ENCODE data around the gene RASSF10. TPM values are rescaled to one million over a fixed set of nuclear protein-coding genes. Genes with fewer than 3 reads are reported as not detected.
"Not testable (repeated sequence)": the region's sequence is repeated elsewhere in the genome, so short reads cannot be mapped to it uniquely, and the experiment has no call there.

Gene RASSF10
- polyA plus RNA-seq, 2 donors, result 4.2 to 5.9 TPM

DNA sequence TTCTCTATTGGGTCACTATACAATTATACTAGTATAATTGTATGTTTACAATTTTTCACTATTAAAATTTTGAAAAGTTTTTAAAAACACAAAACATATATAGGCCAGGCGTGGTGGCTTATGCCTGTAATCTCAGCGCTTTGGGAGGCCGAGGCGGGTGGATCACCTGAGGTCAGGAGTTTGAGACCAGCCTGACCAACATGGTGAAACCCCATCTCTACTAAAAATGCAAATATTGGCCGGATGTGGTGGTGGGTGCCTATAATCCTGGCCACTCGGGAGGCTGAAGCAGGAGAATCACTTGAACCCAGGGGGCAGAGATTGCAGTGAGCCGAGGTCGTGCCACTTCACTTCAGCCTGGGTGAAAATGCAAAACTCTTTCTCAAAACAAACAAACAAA lies 36.0 kb downstream of the RASSF10 start:
- not testable (repeated sequence) for H3K9me3 ChIP-seq (ENCODE audit: control insufficient read depth in 2 of 2, insufficient read depth in 1 of 2, low read depth in 1 of 2, low read length in 1 of 2); H3K36me3 ChIP-seq (ENCODE audit: control insufficient read depth in 2 of 2, insufficient read depth in 2 of 2, low read length in 1 of 2); H3K27me3 ChIP-seq (ENCODE audit: control insufficient read depth in 1 of 2, insufficient read depth in 2 of 2, low read length in 2 of 2); H3K4me1 ChIP-seq (ENCODE audit: control insufficient read depth in 2 of 2, insufficient read depth in 2 of 2, low read length in 1 of 2); H3K4me3 ChIP-seq (ENCODE audit: low read depth in 1 of 2, low read length in 2 of 2); H3K27ac ChIP-seq (ENCODE audit: low read depth in 2 of 2, low read length in 1 of 2)
- 91 to 95% methylated on average over 8 of the region's 8 CpGs for WGBS, 2 donors

DNA sequence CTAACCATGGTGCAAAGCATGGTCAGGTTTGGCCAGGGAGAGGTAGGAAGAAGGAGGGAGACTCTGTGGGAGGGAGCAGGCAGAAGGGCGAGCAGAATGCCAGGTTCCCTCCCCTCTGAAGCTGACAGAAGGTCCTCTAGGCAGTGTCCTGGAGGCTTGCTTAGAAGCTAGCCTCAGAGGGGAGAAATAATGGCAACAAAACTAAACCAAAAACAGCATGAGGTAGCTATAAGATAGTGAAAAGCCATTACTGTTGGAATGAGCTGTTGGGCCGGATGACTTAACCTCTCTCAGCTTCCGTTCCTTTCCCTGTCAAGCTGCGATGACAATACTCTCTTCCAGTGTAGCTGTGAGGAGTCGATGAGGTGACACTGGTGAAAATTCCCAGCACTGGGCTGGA lies 36.6 kb downstream of the RASSF10 start:
- Histone ChIP-seq H3K27me3 (ENCODE audit: control insufficient read depth in 1 of 2, insufficient read depth in 2 of 2, low read length in 2 of 2) (no peaks in the 10 kb centered on the region), H3K36me3 (ENCODE audit: control insufficient read depth in 2 of 2, insufficient read depth in 2 of 2, low read length in 1 of 2) (no peaks in the 10 kb centered on the region), H3K4me3 (ENCODE audit: low read depth in 1 of 2, low read length in 2 of 2) (no peak overlapping the region), H3K27ac (ENCODE audit: low read depth in 2 of 2, low read length in 1 of 2) (no peak overlapping the region), H3K9me3 (ENCODE audit: control insufficient read depth in 2 of 2, insufficient read depth in 1 of 2, low read depth in 1 of 2, low read length in 1 of 2) (no peaks in the 10 kb centered on the region), H3K4me1 (ENCODE audit: control insufficient read depth in 2 of 2, insufficient read depth in 2 of 2, low read length in 1 of 2) (peaks cover 0 to 2% of the 10 kb centered on the region in 2 donors)
- WGBS, 2 donors, result 71 to 81% methylated on average over 5 of the region's 5 CpGs

DNA sequence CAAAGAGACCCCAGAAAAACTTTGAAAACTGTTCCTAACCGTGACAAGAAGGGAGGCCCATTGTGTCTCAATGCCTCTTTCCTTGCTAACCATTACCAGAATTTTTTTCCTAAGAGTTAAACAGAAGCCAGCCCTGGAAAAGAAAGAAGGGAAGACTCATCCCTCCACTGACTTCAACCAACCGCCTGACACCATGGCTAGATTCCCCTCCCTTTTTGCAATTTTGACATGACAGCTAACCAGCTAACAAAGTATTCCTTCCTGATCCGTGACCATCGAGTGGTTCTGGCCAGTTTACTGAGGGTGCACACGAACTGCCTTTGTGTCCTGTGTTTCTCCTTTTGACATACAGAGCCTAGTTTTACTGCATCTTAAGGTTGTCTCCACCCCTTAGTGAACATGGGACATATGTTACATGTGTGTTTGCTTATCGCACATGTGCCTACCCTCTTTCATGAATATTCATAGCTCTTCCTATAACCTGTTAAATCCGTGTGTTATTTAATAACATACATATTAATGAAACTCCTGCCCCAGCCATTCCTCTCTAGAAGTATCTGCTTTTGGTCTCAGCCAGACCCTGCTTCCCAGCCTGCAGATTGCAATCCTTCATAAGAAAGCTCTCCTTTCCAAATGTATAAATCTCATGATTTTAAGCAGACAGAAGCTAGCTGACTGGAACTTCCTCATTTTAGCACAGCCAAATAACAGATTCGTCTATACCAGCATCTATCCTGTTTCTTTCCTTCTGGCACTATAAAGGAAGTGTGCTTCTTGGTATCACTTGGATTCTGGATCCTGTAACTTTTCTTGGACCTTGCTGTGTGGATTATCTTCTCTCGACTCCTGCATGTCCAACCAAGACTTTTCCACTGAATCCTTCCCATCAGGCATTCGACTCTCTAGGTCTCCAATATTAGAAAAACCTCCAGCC lies 37.8 kb downstream of the RASSF10 start:
- Histone ChIP-seq H3K36me3 (ENCODE audit: control insufficient read depth in 2 of 2, insufficient read depth in 2 of 2, low read length in 1 of 2) (no peaks in the 10 kb centered on the region), H3K27me3 (ENCODE audit: control insufficient read depth in 1 of 2, insufficient read depth in 2 of 2, low read length in 2 of 2) (no peaks in the 10 kb centered on the region), H3K4me3 (ENCODE audit: low read depth in 1 of 2, low read length in 2 of 2) (no peak overlapping the region), H3K4me1 (ENCODE audit: control insufficient read depth in 2 of 2, insufficient read depth in 2 of 2, low read length in 1 of 2) (peaks cover 0 to 2% of the 10 kb centered on the region in 2 donors), H3K9me3 (ENCODE audit: control insufficient read depth in 2 of 2, insufficient read depth in 1 of 2, low read depth in 1 of 2, low read length in 1 of 2) (no peaks in the 10 kb centered on the region), H3K27ac (ENCODE audit: low read depth in 2 of 2, low read length in 1 of 2) (no peak overlapping the region)
- 83 to 85% methylated on average over 10 of the region's 10 CpGs for WGBS, 2 donors

DNA sequence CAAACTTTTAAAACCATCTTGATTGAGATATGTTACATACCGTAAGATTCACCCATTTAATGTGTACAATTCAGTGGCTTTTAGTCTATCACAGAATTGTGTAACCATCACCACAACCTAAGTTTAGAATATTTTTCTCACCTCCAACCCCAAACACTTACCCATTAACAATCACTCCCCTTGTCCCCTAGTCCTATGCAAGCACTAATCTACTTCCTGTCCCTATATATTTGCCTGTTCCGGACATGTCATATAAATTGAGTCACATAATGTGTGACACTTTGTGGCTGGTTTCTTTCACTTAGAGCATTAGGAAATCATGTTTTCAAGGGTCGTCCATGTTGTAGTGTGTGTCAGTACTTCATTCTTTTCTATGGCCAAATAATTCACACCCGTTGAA lies 38.8 kb downstream of the RASSF10 start:
- 78 to 82% methylated on average over 4 of the region's 4 CpGs for WGBS, 2 donors

DNA sequence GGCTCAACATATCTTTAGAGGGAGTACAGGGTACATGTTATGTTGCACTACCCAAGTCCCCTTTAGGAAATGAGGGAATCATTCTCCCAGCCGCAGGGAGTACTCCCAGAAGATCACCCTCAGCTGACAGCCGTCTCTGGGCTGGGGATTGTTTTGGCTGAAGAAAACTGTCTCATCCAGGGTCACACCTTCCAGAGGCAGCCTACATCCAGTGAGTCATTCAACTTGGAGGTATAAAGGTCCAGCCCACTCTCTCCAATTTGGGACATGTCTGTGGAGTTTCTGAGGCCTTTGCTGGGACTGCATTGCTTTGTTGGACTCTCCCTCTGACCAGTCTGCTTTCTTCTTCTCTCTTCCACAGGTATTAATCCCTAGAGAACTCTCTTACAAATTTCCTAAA lies 42.1 kb downstream of the RASSF10 start:
- peak overlapping the region; percentile 74 to 85 for H3K27ac ChIP-seq (ENCODE audit: low read depth in 2 of 2, low read length in 1 of 2)
- no peak overlapping the region for H3K4me3 ChIP-seq (ENCODE audit: low read depth in 1 of 2, low read length in 2 of 2)
- peaks cover 0 to 9% of the 10 kb centered on the region in 2 donors for H3K4me1 ChIP-seq (ENCODE audit: control insufficient read depth in 2 of 2, insufficient read depth in 2 of 2, low read length in 1 of 2)
- no peaks in the 10 kb centered on the region for H3K9me3 ChIP-seq (ENCODE audit: control insufficient read depth in 2 of 2, insufficient read depth in 1 of 2, low read depth in 1 of 2, low read length in 1 of 2)
- H3K36me3 ChIP-seq (ENCODE audit: control insufficient read depth in 2 of 2, insufficient read depth in 2 of 2, low read length in 1 of 2), result no peaks in the 10 kb centered on the region
- H3K27me3 ChIP-seq (ENCODE audit: control insufficient read depth in 1 of 2, insufficient read depth in 2 of 2, low read length in 2 of 2), result no peaks in the 10 kb centered on the region
- 42 to 52% methylated on average over 2 of the region's 2 CpGs for WGBS, 2 donors

More for the DNA sequence above, 38.8 kb downstream of the RASSF10 start:
- Histone ChIP-seq H3K9me3 (ENCODE audit: control insufficient read depth in 2 of 2, insufficient read depth in 1 of 2, low read depth in 1 of 2, low read length in 1 of 2) (no peaks in the 10 kb centered on the region), H3K27me3 (ENCODE audit: control insufficient read depth in 1 of 2, insufficient read depth in 2 of 2, low read length in 2 of 2) (no peaks in the 10 kb centered on the region), H3K4me1 (ENCODE audit: control insufficient read depth in 2 of 2, insufficient read depth in 2 of 2, low read length in 1 of 2) (peaks cover 0 to 5% of the 10 kb centered on the region in 2 donors), H3K4me3 (ENCODE audit: low read depth in 1 of 2, low read length in 2 of 2) (no peak overlapping the region), H3K36me3 (ENCODE audit: control insufficient read depth in 2 of 2, insufficient read depth in 2 of 2, low read length in 1 of 2) (no peaks in the 10 kb centered on the region), H3K27ac (ENCODE audit: low read depth in 2 of 2, low read length in 1 of 2) (no peak overlapping the region)

DNA sequence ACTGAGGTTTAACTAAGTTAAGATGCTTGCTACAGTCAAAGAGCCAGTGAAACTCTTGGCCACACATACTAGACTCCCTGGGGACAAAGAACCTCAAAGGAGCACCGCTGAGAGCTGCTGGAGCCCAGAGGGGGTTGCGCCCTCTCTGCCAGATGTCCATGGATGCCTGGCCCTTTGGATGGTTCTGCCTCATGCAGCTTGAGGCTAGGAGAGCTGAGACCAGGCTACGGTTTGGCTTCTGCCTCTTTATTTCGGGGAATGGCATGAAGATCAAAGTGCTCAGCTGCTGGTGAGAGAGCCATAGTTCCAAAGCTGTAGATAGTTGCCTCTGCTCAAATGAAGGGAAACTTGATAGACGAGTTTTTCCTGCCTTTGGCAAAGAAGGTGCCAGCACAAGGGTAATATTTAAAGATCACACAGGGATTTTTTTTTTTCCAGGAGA lies 43.0 kb downstream of the RASSF10 start:
- Histone ChIP-seq H3K4me3 (ENCODE audit: low read depth in 1 of 2, low read length in 2 of 2) (no peak overlapping the region), H3K27ac (ENCODE audit: low read depth in 2 of 2, low read length in 1 of 2) (peak overlapping the region; percentile 87), H3K36me3 (ENCODE audit: control insufficient read depth in 2 of 2, insufficient read depth in 2 of 2, low read length in 1 of 2) (no peaks in the 10 kb centered on the region), H3K4me1 (ENCODE audit: control insufficient read depth in 2 of 2, insufficient read depth in 2 of 2, low read length in 1 of 2) (peaks cover 0 to 9% of the 10 kb centered on the region in 2 donors), H3K27me3 (ENCODE audit: control insufficient read depth in 1 of 2, insufficient read depth in 2 of 2, low read length in 2 of 2) (no peaks in the 10 kb centered on the region), H3K9me3 (ENCODE audit: control insufficient read depth in 2 of 2, insufficient read depth in 1 of 2, low read depth in 1 of 2, low read length in 1 of 2) (no peaks in the 10 kb centered on the region)
- 44 to 45% methylated on average over 5 of the region's 5 CpGs for WGBS, 2 donors

DNA sequence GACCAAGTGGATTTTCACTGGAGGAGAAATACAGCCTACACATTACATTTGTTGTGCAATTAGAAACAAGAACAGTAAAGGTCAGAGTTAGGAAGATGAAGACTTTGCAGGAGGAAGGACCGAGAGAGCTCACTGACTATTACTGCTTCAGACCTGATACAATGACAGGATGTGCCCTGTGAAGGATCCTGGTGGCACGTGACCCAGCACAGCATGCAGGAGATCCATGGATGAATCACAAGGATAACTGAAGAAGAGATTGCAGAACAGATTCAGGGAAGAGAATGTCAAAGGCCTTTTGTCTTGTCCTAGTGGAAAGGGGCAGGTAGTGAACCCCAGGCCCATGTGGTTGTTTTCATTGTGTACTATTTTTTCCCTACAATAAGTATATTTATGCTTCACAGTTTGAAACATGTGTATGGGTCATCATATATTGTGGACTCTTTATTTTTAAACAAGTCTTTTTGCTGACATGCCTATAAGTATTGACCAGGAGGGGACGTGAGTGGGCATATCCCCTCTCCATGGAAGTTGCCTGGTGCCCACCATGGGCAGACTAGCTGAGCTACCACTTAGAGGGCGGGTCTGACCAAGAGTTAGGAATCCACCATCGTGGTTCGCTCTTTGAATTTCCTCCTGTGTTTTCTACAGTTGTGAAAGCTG lies 44.3 kb downstream of the RASSF10 start:
- Histone ChIP-seq H3K27ac (ENCODE audit: low read depth in 2 of 2, low read length in 1 of 2) (peak overlapping the region; percentile 2 to 61), H3K4me1 (ENCODE audit: control insufficient read depth in 2 of 2, insufficient read depth in 2 of 2, low read length in 1 of 2) (peaks cover 0 to 9% of the 10 kb centered on the region in 2 donors), H3K27me3 (ENCODE audit: control insufficient read depth in 1 of 2, insufficient read depth in 2 of 2, low read length in 2 of 2) (no peaks in the 10 kb centered on the region), H3K9me3 (ENCODE audit: control insufficient read depth in 2 of 2, insufficient read depth in 1 of 2, low read depth in 1 of 2, low read length in 1 of 2) (no peaks in the 10 kb centered on the region), H3K4me3 (ENCODE audit: low read depth in 1 of 2, low read length in 2 of 2) (no peak overlapping the region), H3K36me3 (ENCODE audit: control insufficient read depth in 2 of 2, insufficient read depth in 2 of 2, low read length in 1 of 2) (no peaks in the 10 kb centered on the region)
- WGBS, 2 donors, result 70 to 71% methylated on average over 6 of the region's 6 CpGs

DNA sequence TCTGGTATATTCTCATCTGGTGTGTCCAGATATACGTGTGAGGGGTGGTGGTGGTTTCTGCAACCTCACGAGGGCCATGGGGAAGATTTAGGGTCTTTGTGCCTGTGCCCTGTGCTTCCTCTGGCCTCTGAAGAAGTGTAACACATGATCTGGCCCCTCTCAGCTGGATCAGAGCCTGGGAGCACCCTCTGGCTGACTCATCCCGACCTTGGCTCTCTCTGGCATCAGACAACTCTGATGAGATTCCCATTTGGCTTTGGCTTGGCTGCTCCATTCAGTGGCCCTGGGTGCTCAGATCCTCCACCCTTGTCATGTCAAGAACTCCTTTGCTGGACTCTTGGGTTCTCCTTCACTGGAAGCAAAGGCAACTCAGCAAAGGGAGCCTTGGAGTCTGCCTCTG lies 45.2 kb downstream of the RASSF10 start:
- Histone ChIP-seq H3K36me3 (ENCODE audit: control insufficient read depth in 2 of 2, insufficient read depth in 2 of 2, low read length in 1 of 2) (no peaks in the 10 kb centered on the region), H3K27me3 (ENCODE audit: control insufficient read depth in 1 of 2, insufficient read depth in 2 of 2, low read length in 2 of 2) (no peaks in the 10 kb centered on the region), H3K27ac (ENCODE audit: low read depth in 2 of 2, low read length in 1 of 2) (peak overlapping the region in 1 of 2 donors; percentile 36), H3K4me3 (ENCODE audit: low read depth in 1 of 2, low read length in 2 of 2) (no peak overlapping the region), H3K4me1 (ENCODE audit: control insufficient read depth in 2 of 2, insufficient read depth in 2 of 2, low read length in 1 of 2) (peaks cover 0 to 9% of the 10 kb centered on the region in 2 donors), H3K9me3 (ENCODE audit: control insufficient read depth in 2 of 2, insufficient read depth in 1 of 2, low read depth in 1 of 2, low read length in 1 of 2) (no peaks in the 10 kb centered on the region)
- WGBS, 2 donors, result 63 to 71% methylated on average over 3 of the region's 3 CpGs

DNA sequence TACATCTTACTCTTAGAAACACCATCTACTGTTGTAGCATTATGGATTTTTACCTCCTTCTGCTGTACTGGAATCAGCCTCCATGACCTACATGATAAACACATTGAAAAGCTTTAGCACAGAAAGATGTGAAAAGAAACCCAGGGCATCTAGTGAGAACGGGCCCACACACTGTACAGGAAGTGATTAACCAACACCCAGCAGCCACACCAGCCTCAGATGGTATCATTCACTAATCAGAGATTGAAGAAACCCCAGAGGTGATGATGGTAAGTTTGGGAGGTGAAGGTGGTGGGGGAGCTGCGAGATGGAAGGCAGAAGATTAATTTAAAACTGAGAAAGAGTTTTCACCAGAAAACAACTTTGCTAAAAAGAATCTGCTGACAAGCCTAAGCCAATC lies 46.1 kb downstream of the RASSF10 start:
- Histone ChIP-seq H3K27me3 (ENCODE audit: control insufficient read depth in 1 of 2, insufficient read depth in 2 of 2, low read length in 2 of 2) (no peaks in the 10 kb centered on the region), H3K27ac (ENCODE audit: low read depth in 2 of 2, low read length in 1 of 2) (no peak overlapping the region), H3K36me3 (ENCODE audit: control insufficient read depth in 2 of 2, insufficient read depth in 2 of 2, low read length in 1 of 2) (no peaks in the 10 kb centered on the region), H3K9me3 (ENCODE audit: control insufficient read depth in 2 of 2, insufficient read depth in 1 of 2, low read depth in 1 of 2, low read length in 1 of 2) (no peaks in the 10 kb centered on the region), H3K4me3 (ENCODE audit: low read depth in 1 of 2, low read length in 2 of 2) (no peak overlapping the region), H3K4me1 (ENCODE audit: control insufficient read depth in 2 of 2, insufficient read depth in 2 of 2, low read length in 1 of 2) (peaks cover 0 to 9% of the 10 kb centered on the region in 2 donors)
- 54 to 59% methylated on average over 2 of the region's 2 CpGs for WGBS, 2 donors

Data from esophagus (tissue), 2 donors.